PC-9 (cell line): ENCODE results near the gene JADE1. TPM values are rescaled to one million over a fixed set of nuclear protein-coding genes. Genes with fewer than 3 reads are reported as not detected.

Source experiments
- BruUV-seq: library from RNA; stranded (reverse); fragments of 400-500 nt; replicated peaks from 2 replicates; lab custom pipeline; 2021; lab: Mats Ljungman, UMichigan
- CTCF ChIA-PET: fragments of 300-600 bp; sonication (Branson Sonifier 250); formaldehyde crosslinking; loops from one replicate; lab custom pipeline; 2022; ENCODE audit warnings: antibody characterized with exemption; lab: Charles Lee
- POLR2A ChIA-PET: fragments of 300-600 bp; sonication (Branson Sonifier 250); formaldehyde crosslinking; loops from one replicate; lab custom pipeline; 2022; ENCODE audit warnings: antibody characterized with exemption; ENCODE audit not compliant: unreplicated experiment; lab: Charles Lee
- DNase-seq, 2 experiments: peaks; one replicate each; pipeline versions ENCODE4 v3.0.0 to v3.0.0-alpha.2; 2015 to 2022; ENCODE audit warnings: mixed read lengths in 1 of 2
- H2AFZ ChIP-seq: fragments of 200-600 bp; sonication (generic); 2 replicates; pipeline ENCODE4 v1.8.1; 2017; ENCODE audit warnings: antibody characterized with exemption
- H3F3A ChIP-seq: fragments of 200-600 bp; sonication (generic); 2 replicates; pipeline ENCODE4 v1.8.1; 2017; ENCODE audit warnings: antibody characterized with exemption, mild to moderate bottlenecking, low read depth; ENCODE audit not compliant: insufficient read depth
- H3K27ac ChIP-seq: fragments of 200-600 bp; sonication (generic); 2 replicates; pipeline ENCODE4 v1.6.1; 2016; ENCODE audit warnings: mixed run types
- H3K27me3 ChIP-seq: fragments of 200-600 bp; sonication (generic); 2 replicates; pipeline ENCODE4 v1.6.1; 2016; ENCODE audit warnings: low read depth, mixed run types; ENCODE audit not compliant: insufficient read depth
- H3K36me3 ChIP-seq: fragments of 200-600 bp; sonication (generic); 2 replicates; pipeline ENCODE4 v1.6.1; 2016; ENCODE audit warnings: low read depth, mixed run types
- H3K4me1 ChIP-seq: fragments of 200-600 bp; sonication (generic); replicated peaks from 2 replicates; pipeline ENCODE4 v1.6.1; 2016; ENCODE audit warnings: mixed run types; ENCODE audit not compliant: insufficient read depth
- H3K4me2 ChIP-seq: fragments of 200-600 bp; sonication (generic); 2 replicates; pipeline ENCODE4 v1.6.1; 2017; ENCODE audit warnings: mixed run types
- H3K4me3 ChIP-seq: fragments of 200-600 bp; sonication (generic); 2 replicates; pipeline ENCODE4 v1.6.1; 2016; ENCODE audit warnings: mixed run types
- H3K79me2 ChIP-seq: fragments of 200-600 bp; sonication (generic); 2 replicates; pipeline ENCODE4 v1.6.1; 2017; ENCODE audit warnings: low read depth, mixed run types
- H3K9me2 ChIP-seq: fragments of 200-600 bp; sonication (generic); 2 replicates; pipeline ENCODE4 v1.8.1; 2017; ENCODE audit warnings: mild to moderate bottlenecking; ENCODE audit not compliant: insufficient read depth
- H3K9me3 ChIP-seq: fragments of 200-600 bp; sonication (generic); 2 replicates; pipeline ENCODE4 v1.8.1; 2016; ENCODE audit warnings: low read depth; ENCODE audit not compliant: insufficient read depth
- H4K20me1 ChIP-seq: fragments of 200-600 bp; sonication (generic); 2 replicates; pipeline ENCODE4 v1.8.1; 2017; ENCODE audit not compliant: insufficient read depth
- CTCF ChIP-seq: fragments of 200-600 bp; sonication (generic); conservative IDR thresholded peaks from 2 replicates; pipeline ENCODE4 v1.6.1; 2017; ENCODE audit warnings: mixed run types, antibody characterized with exemption, mild to moderate bottlenecking, moderate library complexity
- EZH2 ChIP-seq: fragments of 200-600 bp; sonication (generic); IDR thresholded peaks from 2 replicates; pipeline ENCODE4 v1.8.0; 2017; ENCODE audit warnings: antibody characterized with exemption, low read depth
- intact Hi-C: fragments of 100-400 bp; cut with micrococcal nuclease; formaldehyde crosslinking; loops from one replicate; pipeline ENCODE4 v1.10.0; 2022; ENCODE audit not compliant: unreplicated experiment
- total RNA-seq: library from RNA; stranded (reverse); gene quantifications from 2 replicates; pipeline ENCODE4 v1.2.3, GENCODE V29; 2021

Gene JADE1
- total RNA-seq, 1 experiment from 2014 or later: 23.1 TPM

- no peak overlapping the region for H2AFZ ChIP-seq
- DNase-seq: no peak
- BruUV-seq: no TSS peak
- H3K27me3 ChIP-seq: no peaks in the 10 kb centered on the region
- ChIA-PET POLR2A (no interaction called here), CTCF (no interaction called here)
- H3K9me2 ChIP-seq: no peaks in the 10 kb centered on the region
- no peaks in the 10 kb centered on the region for H3K79me2 ChIP-seq
- H3K9me3 ChIP-seq: no peaks in the 10 kb centered on the region
- H3K4me2 ChIP-seq: no peak overlapping the region
- no peaks in the 10 kb centered on the region for H3F3A ChIP-seq
- no peaks in the 10 kb centered on the region for H3K4me1 ChIP-seq
- H3K27ac ChIP-seq: no peak overlapping the region
- no peak for TF ChIP-seq CTCF
- TF ChIP-seq EZH2: no peak
- H3K36me3 ChIP-seq: no peaks in the 10 kb centered on the region
- intact Hi-C loops: no loop called here
- no peak overlapping the region for H3K4me3 ChIP-seq
- no peaks in the 10 kb centered on the region for H4K20me1 ChIP-seq
These were observed 40.5 kb upstream of the JADE1 start for GRCh38 chr4:128769011-128769410.

- POLR2A ChIA-PET: no interaction called here
- Histone ChIP-seq H2AFZ (no peak overlapping the region), H3K4me1 (no peaks in the 10 kb centered on the region), H3K4me2 (no peak overlapping the region), H3K79me2 (no peaks in the 10 kb centered on the region), H3K4me3 (no peak overlapping the region), H3K9me3 (no peaks in the 10 kb centered on the region), H3K27me3 (no peaks in the 10 kb centered on the region), H3K36me3 (no peaks in the 10 kb centered on the region), H3K9me2 (no peaks in the 10 kb centered on the region), H4K20me1 (no peaks in the 10 kb centered on the region), H3F3A (no peaks in the 10 kb centered on the region), H3K27ac (no peak overlapping the region)
- TF ChIP-seq EZH2 (no peak), CTCF (no peak)
- DNase-seq: no peak
- intact Hi-C loops: no loop called here
- BruUV-seq: no TSS peak
- CTCF ChIA-PET: no interaction called here
These were observed 38.7 kb upstream of the JADE1 start for GRCh38 chr4:128770807-128771206.

GRCh38 chr4:128775477-128775876 lies 34.0 kb upstream of the JADE1 start:
- no peaks in the 10 kb centered on the region for H3K27me3 ChIP-seq
- no peaks in the 10 kb centered on the region for H4K20me1 ChIP-seq
- BruUV-seq: no TSS peak
- H3K9me2 ChIP-seq: no peaks in the 10 kb centered on the region
- no peak overlapping the region for H3K27ac ChIP-seq
- no peak for TF ChIP-seq CTCF
- no peak for TF ChIP-seq EZH2
- H3K36me3 ChIP-seq: no peaks in the 10 kb centered on the region
- H3K4me3 ChIP-seq: no peak overlapping the region
- no peaks in the 10 kb centered on the region for H3K4me1 ChIP-seq
- no peaks in the 10 kb centered on the region for H3F3A ChIP-seq
- no peak for DNase-seq
- H3K9me3 ChIP-seq: no peaks in the 10 kb centered on the region
- no peak overlapping the region for H3K4me2 ChIP-seq
- CTCF ChIA-PET: no interaction called here
- POLR2A ChIA-PET: interaction anchor here (0.6 kb wide), 1 partner anchor 36 kb away, joined by 6 read pairs; no protein-coding TSS in a partner anchor
- H3K79me2 ChIP-seq: no peaks in the 10 kb centered on the region
- intact Hi-C loops: no loop called here
- H2AFZ ChIP-seq: no peak overlapping the region
